WTC11 (cell line): ENCODE measurements around the gene ASCL2.

ENCODE experiments used
- MAX ChIP-seq: sonication (generic); formaldehyde crosslinking; IDR thresholded peaks from 2 replicates; pipeline ENCODE4 v1.8.0; 2022; ENCODE audit warnings: mild to moderate bottlenecking, missing genetic modification reagents
- SMAD3 ChIP-seq: sonication (generic); formaldehyde crosslinking; IDR thresholded peaks from 2 replicates; pipeline ENCODE4 v1.8.0; 2022; ENCODE audit warnings: missing genetic modification reagents, mild to moderate bottlenecking, borderline replicate concordance
- TEAD4 ChIP-seq: sonication (generic); formaldehyde crosslinking; IDR thresholded peaks from 2 replicates; pipeline ENCODE4 v1.8.0; 2022; ENCODE audit warnings: mild to moderate bottlenecking, missing genetic modification reagents
- TF ChIP-seq, protein P1 (sequence below): sonication (generic); formaldehyde crosslinking; IDR thresholded peaks from 2 replicates; pipeline ENCODE4 v1.8.1; 2023; ENCODE audit warnings: mild to moderate bottlenecking, missing genetic modification reagents, moderate library complexity
- TF ChIP-seq, protein P2 (sequence below): fragments of 250-450 bp; sonication (Bioruptor Pico); IDR thresholded peaks from 2 replicates; pipeline ENCODE4 v1.9.0; 2021; ENCODE audit warnings: mild to moderate bottlenecking
- TF ChIP-seq, protein P3 (sequence below): fragments of 200-600 bp; IDR thresholded peaks from 2 replicates; pipeline ENCODE4 v1.8.0; 2022; ENCODE audit warnings: antibody characterized with exemption
- TF ChIP-seq, protein P4 (sequence below): sonication (generic); formaldehyde crosslinking; IDR thresholded peaks from 2 replicates; pipeline ENCODE4 v1.8.0; 2022; ENCODE audit warnings: mild to moderate bottlenecking, missing genetic modification reagents
- TF ChIP-seq, protein P5 (sequence below): sonication (generic); formaldehyde crosslinking; IDR thresholded peaks from 2 replicates; pipeline ENCODE4 v1.8.1; 2022; ENCODE audit warnings: mild to moderate bottlenecking, moderate library complexity, missing genetic modification reagents

GRCh38 chr11:2268729-2269600 is 1.4 kb downstream of the ASCL2 start:
- TF ChIP-seq SMAD3 (CRISPR knock-in tag): no peak
- TF ChIP-seq TEAD4 (CRISPR knock-in tag): no peak
- TF ChIP-seq, protein P1, sequence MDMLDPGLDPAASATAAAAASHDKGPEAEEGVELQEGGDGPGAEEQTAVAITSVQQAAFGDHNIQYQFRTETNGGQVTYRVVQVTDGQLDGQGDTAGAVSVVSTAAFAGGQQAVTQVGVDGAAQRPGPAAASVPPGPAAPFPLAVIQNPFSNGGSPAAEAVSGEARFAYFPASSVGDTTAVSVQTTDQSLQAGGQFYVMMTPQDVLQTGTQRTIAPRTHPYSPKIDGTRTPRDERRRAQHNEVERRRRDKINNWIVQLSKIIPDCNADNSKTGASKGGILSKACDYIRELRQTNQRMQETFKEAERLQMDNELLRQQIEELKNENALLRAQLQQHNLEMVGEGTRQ (CRISPR knock-in tag): no peak
- TF ChIP-seq, protein P2, sequence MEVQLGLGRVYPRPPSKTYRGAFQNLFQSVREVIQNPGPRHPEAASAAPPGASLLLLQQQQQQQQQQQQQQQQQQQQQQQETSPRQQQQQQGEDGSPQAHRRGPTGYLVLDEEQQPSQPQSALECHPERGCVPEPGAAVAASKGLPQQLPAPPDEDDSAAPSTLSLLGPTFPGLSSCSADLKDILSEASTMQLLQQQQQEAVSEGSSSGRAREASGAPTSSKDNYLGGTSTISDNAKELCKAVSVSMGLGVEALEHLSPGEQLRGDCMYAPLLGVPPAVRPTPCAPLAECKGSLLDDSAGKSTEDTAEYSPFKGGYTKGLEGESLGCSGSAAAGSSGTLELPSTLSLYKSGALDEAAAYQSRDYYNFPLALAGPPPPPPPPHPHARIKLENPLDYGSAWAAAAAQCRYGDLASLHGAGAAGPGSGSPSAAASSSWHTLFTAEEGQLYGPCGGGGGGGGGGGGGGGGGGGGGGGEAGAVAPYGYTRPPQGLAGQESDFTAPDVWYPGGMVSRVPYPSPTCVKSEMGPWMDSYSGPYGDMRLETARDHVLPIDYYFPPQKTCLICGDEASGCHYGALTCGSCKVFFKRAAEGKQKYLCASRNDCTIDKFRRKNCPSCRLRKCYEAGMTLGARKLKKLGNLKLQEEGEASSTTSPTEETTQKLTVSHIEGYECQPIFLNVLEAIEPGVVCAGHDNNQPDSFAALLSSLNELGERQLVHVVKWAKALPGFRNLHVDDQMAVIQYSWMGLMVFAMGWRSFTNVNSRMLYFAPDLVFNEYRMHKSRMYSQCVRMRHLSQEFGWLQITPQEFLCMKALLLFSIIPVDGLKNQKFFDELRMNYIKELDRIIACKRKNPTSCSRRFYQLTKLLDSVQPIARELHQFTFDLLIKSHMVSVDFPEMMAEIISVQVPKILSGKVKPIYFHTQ (CRISPR knock-in tag): no peak
- TF ChIP-seq, protein P3, sequence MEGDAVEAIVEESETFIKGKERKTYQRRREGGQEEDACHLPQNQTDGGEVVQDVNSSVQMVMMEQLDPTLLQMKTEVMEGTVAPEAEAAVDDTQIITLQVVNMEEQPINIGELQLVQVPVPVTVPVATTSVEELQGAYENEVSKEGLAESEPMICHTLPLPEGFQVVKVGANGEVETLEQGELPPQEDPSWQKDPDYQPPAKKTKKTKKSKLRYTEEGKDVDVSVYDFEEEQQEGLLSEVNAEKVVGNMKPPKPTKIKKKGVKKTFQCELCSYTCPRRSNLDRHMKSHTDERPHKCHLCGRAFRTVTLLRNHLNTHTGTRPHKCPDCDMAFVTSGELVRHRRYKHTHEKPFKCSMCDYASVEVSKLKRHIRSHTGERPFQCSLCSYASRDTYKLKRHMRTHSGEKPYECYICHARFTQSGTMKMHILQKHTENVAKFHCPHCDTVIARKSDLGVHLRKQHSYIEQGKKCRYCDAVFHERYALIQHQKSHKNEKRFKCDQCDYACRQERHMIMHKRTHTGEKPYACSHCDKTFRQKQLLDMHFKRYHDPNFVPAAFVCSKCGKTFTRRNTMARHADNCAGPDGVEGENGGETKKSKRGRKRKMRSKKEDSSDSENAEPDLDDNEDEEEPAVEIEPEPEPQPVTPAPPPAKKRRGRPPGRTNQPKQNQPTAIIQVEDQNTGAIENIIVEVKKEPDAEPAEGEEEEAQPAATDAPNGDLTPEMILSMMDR: no peak
- TF ChIP-seq, protein P4, sequence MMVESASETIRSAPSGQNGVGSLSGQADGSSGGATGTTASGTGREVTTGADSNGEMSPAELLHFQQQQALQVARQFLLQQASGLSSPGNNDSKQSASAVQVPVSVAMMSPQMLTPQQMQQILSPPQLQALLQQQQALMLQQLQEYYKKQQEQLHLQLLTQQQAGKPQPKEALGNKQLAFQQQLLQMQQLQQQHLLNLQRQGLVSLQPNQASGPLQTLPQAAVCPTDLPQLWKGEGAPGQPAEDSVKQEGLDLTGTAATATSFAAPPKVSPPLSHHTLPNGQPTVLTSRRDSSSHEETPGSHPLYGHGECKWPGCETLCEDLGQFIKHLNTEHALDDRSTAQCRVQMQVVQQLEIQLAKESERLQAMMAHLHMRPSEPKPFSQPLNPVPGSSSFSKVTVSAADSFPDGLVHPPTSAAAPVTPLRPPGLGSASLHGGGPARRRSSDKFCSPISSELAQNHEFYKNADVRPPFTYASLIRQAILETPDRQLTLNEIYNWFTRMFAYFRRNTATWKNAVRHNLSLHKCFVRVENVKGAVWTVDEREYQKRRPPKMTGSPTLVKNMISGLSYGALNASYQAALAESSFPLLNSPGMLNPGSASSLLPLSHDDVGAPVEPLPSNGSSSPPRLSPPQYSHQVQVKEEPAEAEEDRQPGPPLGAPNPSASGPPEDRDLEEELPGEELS (CRISPR knock-in tag): no peak
- 0 out of 2 replicates have a peak, but pooled peaks have one; percentile 21 for TF ChIP-seq MAX
- TF ChIP-seq, protein P5, sequence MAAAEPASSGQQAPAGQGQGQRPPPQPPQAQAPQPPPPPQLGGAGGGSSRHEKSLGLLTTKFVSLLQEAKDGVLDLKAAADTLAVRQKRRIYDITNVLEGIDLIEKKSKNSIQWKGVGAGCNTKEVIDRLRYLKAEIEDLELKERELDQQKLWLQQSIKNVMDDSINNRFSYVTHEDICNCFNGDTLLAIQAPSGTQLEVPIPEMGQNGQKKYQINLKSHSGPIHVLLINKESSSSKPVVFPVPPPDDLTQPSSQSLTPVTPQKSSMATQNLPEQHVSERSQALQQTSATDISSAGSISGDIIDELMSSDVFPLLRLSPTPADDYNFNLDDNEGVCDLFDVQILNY (CRISPR knock-in tag): no peak
